ENCODE results near the gene FEZ2.

DNA sequence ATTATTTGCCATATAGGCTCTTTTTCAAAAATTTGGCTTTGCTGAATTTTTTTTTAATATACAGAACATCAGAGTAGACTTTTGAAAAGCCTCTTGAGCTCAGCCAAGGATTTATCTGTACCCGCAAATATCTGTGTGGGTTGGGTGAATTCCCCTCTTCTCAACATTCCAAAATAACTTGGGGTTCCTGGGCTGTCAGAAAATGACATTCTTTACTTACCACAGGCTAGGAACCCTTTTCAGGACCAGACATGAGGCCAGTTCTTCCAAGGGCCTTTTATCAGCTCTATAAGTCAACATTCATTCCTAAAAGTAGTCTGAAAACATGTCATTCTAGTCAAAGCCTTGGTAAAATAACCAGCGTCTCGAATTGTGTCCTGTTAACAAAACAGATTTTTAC lies 28.8 kb upstream of the FEZ2 start:
- TF ChIP-seq, protein P1, sequence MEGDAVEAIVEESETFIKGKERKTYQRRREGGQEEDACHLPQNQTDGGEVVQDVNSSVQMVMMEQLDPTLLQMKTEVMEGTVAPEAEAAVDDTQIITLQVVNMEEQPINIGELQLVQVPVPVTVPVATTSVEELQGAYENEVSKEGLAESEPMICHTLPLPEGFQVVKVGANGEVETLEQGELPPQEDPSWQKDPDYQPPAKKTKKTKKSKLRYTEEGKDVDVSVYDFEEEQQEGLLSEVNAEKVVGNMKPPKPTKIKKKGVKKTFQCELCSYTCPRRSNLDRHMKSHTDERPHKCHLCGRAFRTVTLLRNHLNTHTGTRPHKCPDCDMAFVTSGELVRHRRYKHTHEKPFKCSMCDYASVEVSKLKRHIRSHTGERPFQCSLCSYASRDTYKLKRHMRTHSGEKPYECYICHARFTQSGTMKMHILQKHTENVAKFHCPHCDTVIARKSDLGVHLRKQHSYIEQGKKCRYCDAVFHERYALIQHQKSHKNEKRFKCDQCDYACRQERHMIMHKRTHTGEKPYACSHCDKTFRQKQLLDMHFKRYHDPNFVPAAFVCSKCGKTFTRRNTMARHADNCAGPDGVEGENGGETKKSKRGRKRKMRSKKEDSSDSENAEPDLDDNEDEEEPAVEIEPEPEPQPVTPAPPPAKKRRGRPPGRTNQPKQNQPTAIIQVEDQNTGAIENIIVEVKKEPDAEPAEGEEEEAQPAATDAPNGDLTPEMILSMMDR (IDR thresholded peaks at IDR 0.05; ENCODE audit: low read depth, low read length) = no peak
- no peak for TF ChIP-seq EZH2phosphoT487 (IDR thresholded peaks at IDR 0.05; ENCODE audit: low read depth)
